ENCODE measurements around the gene TCF7L1. TPM values are rescaled to one million over a fixed set of nuclear protein-coding genes. Genes with fewer than 3 reads are reported as not detected.

TCF7L1 gene
- total RNA-seq, 2 donors from 2014 or later = 0.11 TPM; not detected in 1

- DNase-seq (ENCODE audit: low spot score in 2 of 2) (no peak), ATAC-seq (no peak)
- H3K9me3 Mint-ChIP-seq = no peaks in the 10 kb centered on the region
- no peaks in the 10 kb centered on the region for H3K36me3 Mint-ChIP-seq
- no peak overlapping the region for H3K27ac Mint-ChIP-seq
These were observed 40.7 kb downstream of the TCF7L1 start for GRCh38 chr2:85173909-85174308.

- Mint-ChIP-seq H3K27ac (no peak overlapping the region), H3K36me3 (no peaks in the 10 kb centered on the region), H3K9me3 (no peaks in the 10 kb centered on the region)
- no peak for DNase-seq (ENCODE audit: low spot score in 2 of 2)
- no peak for ATAC-seq
These were observed 41.8 kb downstream of the TCF7L1 start for GRCh38 chr2:85174943-85175342.

GRCh38 chr2:85175369-85176299, 42.4 kb downstream of the TCF7L1 start:
- Mint-ChIP-seq H3K36me3 (no peaks in the 10 kb centered on the region), H3K9me3 (no peaks in the 10 kb centered on the region), H3K27ac (no peak overlapping the region)
- DNase-seq (ENCODE audit: low spot score in 2 of 2) (no peak), ATAC-seq (no peak)

- no peaks in the 10 kb centered on the region for H3K9me3 Mint-ChIP-seq
- ATAC-seq (no peak), DNase-seq (ENCODE audit: low spot score in 2 of 2) (no peak)
- no peak overlapping the region for H3K27ac Mint-ChIP-seq
- no peaks in the 10 kb centered on the region for H3K36me3 Mint-ChIP-seq
These were observed 44.0 kb downstream of the TCF7L1 start for GRCh38 chr2:85177031-85177824.

- ATAC-seq = no peak
- Mint-ChIP-seq H3K36me3 (no peaks in the 10 kb centered on the region), H3K9me3 (no peaks in the 10 kb centered on the region), H3K27ac (no peak overlapping the region)
- DNase-seq (ENCODE audit: low spot score in 2 of 2) = no peak
These were observed 45.0 kb downstream of the TCF7L1 start for GRCh38 chr2:85178154-85178553.

GRCh38 chr2:85178980-85179411, 45.8 kb downstream of the TCF7L1 start:
- ATAC-seq = no peak
- H3K9me3 Mint-ChIP-seq = no peaks in the 10 kb centered on the region
- H3K27ac Mint-ChIP-seq = no peak overlapping the region

GRCh38 chr2:85179541-85179940, 46.3 kb downstream of the TCF7L1 start:
- H3K9me3 Mint-ChIP-seq = no peaks in the 10 kb centered on the region
- no peak for ATAC-seq
- no peak overlapping the region for H3K27ac Mint-ChIP-seq

More at GRCh38 chr2:85178980-85179411, 45.8 kb downstream of the TCF7L1 start:
- H3K36me3 Mint-ChIP-seq = no peaks in the 10 kb centered on the region
- DNase-seq (ENCODE audit: low spot score in 2 of 2) = no peak

GRCh38 chr2:85180322-85181133, 47.3 kb downstream of the TCF7L1 start:
- H3K27ac Mint-ChIP-seq = peak overlapping the region; percentile 25 to 34
- H3K9me3 Mint-ChIP-seq = no peaks in the 10 kb centered on the region
- H3K36me3 Mint-ChIP-seq = no peaks in the 10 kb centered on the region
- no peak for DNase-seq (ENCODE audit: low spot score in 2 of 2)
- ATAC-seq = no peak

More at GRCh38 chr2:85179541-85179940, 46.3 kb downstream of the TCF7L1 start:
- H3K36me3 Mint-ChIP-seq = no peaks in the 10 kb centered on the region
- DNase-seq (ENCODE audit: low spot score in 2 of 2) = no peak

- Mint-ChIP-seq H3K36me3 (no peaks in the 10 kb centered on the region), H3K9me3 (no peaks in the 10 kb centered on the region), H3K27ac (peak overlapping the region; percentile 25 to 34)
- ATAC-seq (no peak), DNase-seq (ENCODE audit: low spot score in 2 of 2) (no peak)
These were observed 48.0 kb downstream of the TCF7L1 start for GRCh38 chr2:85181134-85181631.

GRCh38 chr2:85181844-85182456, 48.8 kb downstream of the TCF7L1 start:
- ATAC-seq (no peak), DNase-seq (ENCODE audit: low spot score in 2 of 2) (no peak)
- Mint-ChIP-seq H3K36me3 (no peaks in the 10 kb centered on the region), H3K27ac (no peak overlapping the region), H3K9me3 (no peaks in the 10 kb centered on the region)

- ATAC-seq (no peak), DNase-seq (ENCODE audit: low spot score in 2 of 2) (no peak)
- no peaks in the 10 kb centered on the region for H3K36me3 Mint-ChIP-seq
- no peak overlapping the region for H3K27ac Mint-ChIP-seq
- no peaks in the 10 kb centered on the region for H3K9me3 Mint-ChIP-seq
These were observed 49.9 kb downstream of the TCF7L1 start for GRCh38 chr2:85183076-85183475.

- H3K36me3 Mint-ChIP-seq = no peaks in the 10 kb centered on the region
- H3K27ac Mint-ChIP-seq = no peak overlapping the region
- H3K9me3 Mint-ChIP-seq = no peaks in the 10 kb centered on the region
- no peak for DNase-seq (ENCODE audit: low spot score in 2 of 2)
- ATAC-seq = no peak
These were observed 50.3 kb downstream of the TCF7L1 start for GRCh38 chr2:85183479-85183878.

- H3K27ac Mint-ChIP-seq = no peak overlapping the region
- ATAC-seq (no peak), DNase-seq (ENCODE audit: low spot score in 2 of 2) (no peak)
- H3K36me3 Mint-ChIP-seq = no peaks in the 10 kb centered on the region
- H3K9me3 Mint-ChIP-seq = no peaks in the 10 kb centered on the region
These were observed 51.0 kb downstream of the TCF7L1 start for GRCh38 chr2:85184231-85184630.

- DNase-seq (ENCODE audit: low spot score in 2 of 2) = no peak
- Mint-ChIP-seq H3K9me3 (no peaks in the 10 kb centered on the region), H3K27ac (no peak overlapping the region)
These were observed 51.8 kb downstream of the TCF7L1 start for GRCh38 chr2:85184990-85185389.

GRCh38 chr2:85185431-85185940, 52.3 kb downstream of the TCF7L1 start:
- H3K27ac Mint-ChIP-seq = no peak overlapping the region
- H3K9me3 Mint-ChIP-seq = no peaks in the 10 kb centered on the region
- H3K36me3 Mint-ChIP-seq = no peaks in the 10 kb centered on the region
- ATAC-seq = no peak
- DNase-seq (ENCODE audit: low spot score in 2 of 2) = no peak

More at GRCh38 chr2:85184990-85185389, 51.8 kb downstream of the TCF7L1 start:
- no peak for ATAC-seq
- no peaks in the 10 kb centered on the region for H3K36me3 Mint-ChIP-seq

- H3K27ac Mint-ChIP-seq = no peak overlapping the region
- no peaks in the 10 kb centered on the region for H3K9me3 Mint-ChIP-seq
- ATAC-seq = no peak
- DNase-seq (ENCODE audit: low spot score in 2 of 2) = no peak
- no peaks in the 10 kb centered on the region for H3K36me3 Mint-ChIP-seq
These were observed 53.9 kb downstream of the TCF7L1 start for GRCh38 chr2:85187069-85187468.

All from activated naive CD4-positive, alpha-beta T cell treated with anti-CD3 and anti-CD28 coated beads, Interleukin-2, amount 50 U/mL, for 72 hours (primary cell).